HCT116 (cell line): ENCODE data around the gene COL3A1.

ENCODE experiments used
- CTCF ChIP-seq, 3 experiments: fragments of 200-600 bp in 1 of 3; sonication (generic) in 1 of 3; IDR thresholded peaks in 2 of 3; conservative IDR thresholded peaks in 1 of 3; 2 replicates each; pipeline ENCODE4 v1.5.1; 2012 to 2017; ENCODE audit warnings: low read depth in 2 of 3, low read length in 2 of 3, antibody characterized with exemption in 1 of 3, borderline replicate concordance in 1 of 3, control low read depth in 1 of 3, mild to moderate bottlenecking in 1 of 3, mixed read lengths in 1 of 3, mixed run types in 1 of 3, moderate library complexity in 1 of 3; ENCODE audit not compliant: insufficient read depth in 1 of 3
- EZH2 ChIP-seq: fragments of 200-600 bp; sonication (generic); IDR thresholded peaks from 2 replicates; pipeline ENCODE4 v1.6.1; 2017; ENCODE audit warnings: antibody characterized with exemption, mixed run types
- EZH2phosphoT487 ChIP-seq: fragments of 200-600 bp; IDR thresholded peaks from 2 replicates; pipeline ENCODE4 v1.6.1; 2018; ENCODE audit warnings: antibody characterized with exemption, borderline replicate concordance
- POLR2A ChIP-seq: IDR thresholded peaks from 2 replicates; pipeline ENCODE4 v1.7.0; 2011; ENCODE audit warnings: borderline replicate concordance; ENCODE audit not compliant: insufficient read depth, insufficient read length; ENCODE audit errors: extremely low read depth
- POLR2AphosphoS5 ChIP-seq: IDR thresholded peaks from 2 replicates; pipeline ENCODE4 v1.6.1; 2011; ENCODE audit warnings: mild to moderate bottlenecking, low read depth, low read length, moderate library complexity
- RAD21 ChIP-seq: IDR thresholded peaks from 2 replicates; pipeline ENCODE4 v1.6.1; 2012; ENCODE audit warnings: low read depth, mild to moderate bottlenecking
- SIN3A ChIP-seq: IDR thresholded peaks from 2 replicates; pipeline ENCODE4 v1.6.1; 2012; ENCODE audit warnings: low read depth
- SP1 ChIP-seq: IDR thresholded peaks from 2 replicates; pipeline ENCODE4 v1.6.1; 2012; ENCODE audit warnings: low read depth
- SRF ChIP-seq: IDR thresholded peaks from 2 replicates; pipeline ENCODE4 v1.6.1; 2012; ENCODE audit warnings: low read depth
- YY1 ChIP-seq: IDR thresholded peaks from 2 replicates; pipeline ENCODE4 v1.6.1; 2011; ENCODE audit warnings: low read length, low read depth, moderate library complexity, mild to moderate bottlenecking; ENCODE audit not compliant: insufficient replicate concordance; ENCODE audit errors: extremely low read depth

DNA sequence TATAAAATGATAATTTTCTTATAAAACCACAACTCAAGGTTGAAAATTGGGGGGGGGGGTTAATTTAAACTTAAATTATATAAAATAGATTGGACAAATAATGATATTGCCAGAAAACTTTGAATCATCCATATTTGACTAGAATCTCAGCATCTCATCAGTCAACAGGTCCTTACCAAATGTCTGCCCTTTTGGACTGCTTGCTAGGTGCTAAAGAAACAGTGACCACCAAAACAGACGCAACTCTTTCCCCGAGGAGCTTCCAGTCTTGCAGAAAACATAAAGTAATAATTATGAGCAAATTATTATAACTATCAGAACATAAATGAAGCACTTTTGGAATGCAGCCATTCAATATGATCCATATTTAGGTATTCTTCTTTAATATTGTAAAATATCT is 8.6 kb upstream of the COL3A1 start:
- no peak for TF ChIP-seq POLR2A
- no peak for TF ChIP-seq SP1
- TF ChIP-seq CTCF (IDR thresholded peaks at IDR 0.05 in 2 of 3, conservative IDR thresholded peaks at IDR 0.05 in 1 of 3; ENCODE audit: borderline replicate concordance in 1 of 3, insufficient read depth in 1 of 3, low read depth in 2 of 3, low read length in 2 of 3): no peak
- no peak for TF ChIP-seq SIN3A
- TF ChIP-seq YY1: no peak
- TF ChIP-seq RAD21: no peak
- no peak for TF ChIP-seq POLR2AphosphoS5
- TF ChIP-seq EZH2: no peak
- no peak for TF ChIP-seq EZH2phosphoT487
- TF ChIP-seq SRF: no peak
